CD4-positive, CD25-positive, alpha-beta regulatory T cell (primary cell): Measurements from ENCODE around the gene MYH14. TPM values are rescaled to one million over a fixed set of nuclear protein-coding genes. Genes with fewer than 3 reads are reported as not detected.
"Not testable (repeated sequence)": the region's sequence is repeated elsewhere in the genome, so short reads cannot be mapped to it uniquely, and the experiment has no call there.

ENCODE experiments used
- ATAC-seq, 2 donors: fragments of 150-1000 bp; cut with Tn5 transposase; one replicate each; pipeline ENCODE4 v1.10.0; 2021; ENCODE audit warnings: low read depth in 2 of 2, moderate number of reproducible peaks in 2 of 2, moderate library complexity in 1 of 2
- DNase-seq, 3 donors: peaks; one replicate each; pipeline versions ENCODE4 v3.0.0 to v3.0.0-alpha.2; 2012 to 2022; ENCODE audit warnings: mixed read lengths in 1 of 3
- H3K27ac ChIP-seq: one replicate; pipeline ENCODE4 v1.7.0; 2013; ENCODE audit warnings: mild to moderate bottlenecking, low read length; ENCODE audit not compliant: insufficient read depth, poor library complexity, severe bottlenecking
- H3K27me3 ChIP-seq: one replicate; pipeline ENCODE4 v1.7.0; 2013; ENCODE audit warnings: low read length; ENCODE audit not compliant: control insufficient read depth, insufficient read depth
- H3K36me3 ChIP-seq: one replicate; pipeline ENCODE4 v1.7.0; 2013; ENCODE audit warnings: mild to moderate bottlenecking, low read length, moderate library complexity; ENCODE audit not compliant: control insufficient read depth, insufficient read depth
- H3K4me1 ChIP-seq: 2 replicates; pipeline ENCODE4 v1.7.0; 2013; ENCODE audit warnings: mild to moderate bottlenecking, low read length; ENCODE audit not compliant: insufficient read depth, control insufficient read depth, poor library complexity, severe bottlenecking
- H3K4me3 ChIP-seq: one replicate; pipeline ENCODE4 v1.7.0; 2013; ENCODE audit warnings: low read depth, mild to moderate bottlenecking, low read length, moderate library complexity
- H3K9me3 ChIP-seq, 2 experiments: 1 replicate in 1 of 2; 2 replicates in 1 of 2; pipeline ENCODE4 v1.7.0; 2013; ENCODE audit warnings: low read length in 2 of 2, mild to moderate bottlenecking in 1 of 2, moderate library complexity in 1 of 2; ENCODE audit not compliant: control insufficient read depth in 2 of 2
- H3K27ac Mint-ChIP-seq, 3 donors: one replicate each; pipeline ENCODE4 v1.8.0; 2020 to 2022; ENCODE audit warnings: mild to moderate bottlenecking in 3 of 3, mixed read lengths in 3 of 3, moderate library complexity in 2 of 3
- H3K27me3 Mint-ChIP-seq: one replicate; pipeline ENCODE4 v1.8.0; 2022; ENCODE audit warnings: mild to moderate bottlenecking, mixed read lengths
- H3K36me3 Mint-ChIP-seq: one replicate; pipeline ENCODE4 v1.8.0; 2020; ENCODE audit warnings: mixed read lengths
- H3K4me1 Mint-ChIP-seq, 4 donors: one replicate each; pipeline ENCODE4 v1.8.0; 2020 to 2022; ENCODE audit warnings: mixed read lengths in 4 of 4, mild to moderate bottlenecking in 1 of 4
- H3K4me3 Mint-ChIP-seq, 4 donors: one replicate each; pipeline ENCODE4 v1.8.0; 2020 to 2022; ENCODE audit warnings: mild to moderate bottlenecking in 4 of 4, mixed read lengths in 4 of 4, moderate library complexity in 3 of 4
- H3K9me3 Mint-ChIP-seq, 7 donors: one replicate each; pipeline ENCODE4 v1.8.0; 2020 to 2022; ENCODE audit warnings: mixed read lengths in 7 of 7, mild to moderate bottlenecking in 3 of 7, moderate library complexity in 2 of 7
- polyA plus RNA-seq, 4 donors: library from polyadenylated mRNA; unstranded; fragments of 300-500 nt; fragmentation: Illumina TruSeq; gene quantifications; one replicate each; pipeline ENCODE4 v1.2.3, GENCODE V29; 2021
- total RNA-seq: library from RNA; stranded (reverse); gene quantifications from one replicate; pipeline ENCODE4 v1.2.3, GENCODE V29; 2022

The MYH14 gene
- total and polyA plus RNA-seq, 5 donors from 2014 or later: not detected

- H3K27me3 Mint-ChIP-seq: peaks cover 44% of the 10 kb centered on the region
- DNase-seq (no peak), ATAC-seq (no peak)
- peaks cover 64% of the 10 kb centered on the region for H3K4me1 ChIP-seq
- peaks cover 6% of the 10 kb centered on the region for H3K36me3 Mint-ChIP-seq
- H3K27ac Mint-ChIP-seq: no peak overlapping the region
- no peak overlapping the region for H3K4me3 Mint-ChIP-seq
- no peak overlapping the region for H3K27ac ChIP-seq
- H3K4me1 Mint-ChIP-seq: peaks cover 5 to 64% (median 45%) of the 10 kb centered on the region in 4 donors
- H3K36me3 ChIP-seq: no peaks in the 10 kb centered on the region
- peaks cover 0 to 16% of the 10 kb centered on the region in 2 experiments for H3K9me3 ChIP-seq
- no peak overlapping the region for H3K4me3 ChIP-seq
- H3K9me3 Mint-ChIP-seq: peaks cover 0 to 14% (median 2%) of the 10 kb centered on the region in 7 donors
- peaks cover 4% of the 10 kb centered on the region for H3K27me3 ChIP-seq
These were observed 124.9 kb downstream of the MYH14 start for GRCh38 chr19:50328224-50328872.

GRCh38 chr19:50328873-50329145 is 125.4 kb downstream of the MYH14 start:
- H3K36me3 ChIP-seq: no peaks in the 10 kb centered on the region
- no peak overlapping the region for H3K27ac ChIP-seq
- peaks cover 4% of the 10 kb centered on the region for H3K27me3 ChIP-seq
- peaks cover 5 to 69% (median 47%) of the 10 kb centered on the region in 4 donors for H3K4me1 Mint-ChIP-seq
- no peak for ATAC-seq
- no peak overlapping the region for H3K27ac Mint-ChIP-seq
- DNase-seq: no peak
- H3K4me3 Mint-ChIP-seq: peak overlapping the region; percentile 88 to 95 (median 90)
- peaks cover 6% of the 10 kb centered on the region for H3K36me3 Mint-ChIP-seq
- peaks cover 0 to 16% of the 10 kb centered on the region in 2 experiments for H3K9me3 ChIP-seq
- H3K4me3 ChIP-seq: no peak overlapping the region
- peaks cover 43% of the 10 kb centered on the region for H3K27me3 Mint-ChIP-seq
- H3K4me1 ChIP-seq: peaks cover 69% of the 10 kb centered on the region
- H3K9me3 Mint-ChIP-seq: peaks cover 0 to 14% (median 2%) of the 10 kb centered on the region in 7 donors

- Histone ChIP-seq H3K27me3 (peaks cover 4% of the 10 kb centered on the region), H3K27ac (peak within 1 kb of the TSS; percentile 43), H3K36me3 (no peaks in the 10 kb centered on the region), H3K4me3 (peak within 1 kb of the TSS; percentile 44), H3K4me1 (peaks cover 74% of the 10 kb centered on the region), H3K9me3 (peaks cover 0 to 16% of the 10 kb centered on the region in 2 experiments)
- H3K27me3 Mint-ChIP-seq: peaks cover 38% of the 10 kb centered on the region
- peak within 1 kb of the TSS; percentile 88 to 95 (median 90) for H3K4me3 Mint-ChIP-seq
- H3K9me3 Mint-ChIP-seq: peaks cover 0 to 14% (median 2%) of the 10 kb centered on the region in 7 donors
- DNase-seq: peak; percentile 93 to 99 (median 94)
- peaks cover 6% of the 10 kb centered on the region for H3K36me3 Mint-ChIP-seq
- peak within 1 kb of the TSS; percentile 67 to 95 (median 90) for H3K27ac Mint-ChIP-seq
- H3K4me1 Mint-ChIP-seq: peaks cover 5 to 74% (median 48%) of the 10 kb centered on the region in 4 donors
- ATAC-seq: peak; percentile 69
These were observed 125.9 kb downstream of the MYH14 start, which contains the start of gene KCNC3 for GRCh38 chr19:50329146-50329925. Gene KCNC3 (minus strand): TSS chr19:50329377. CDS start chr19:50329082, 295 bp downstream.

GRCh38 chr19:50329926-50330294 is 126.5 kb downstream of the MYH14 start:
- not testable (repeated sequence) for ATAC-seq, DNase-seq, H3K36me3 Mint-ChIP-seq, H3K27me3 ChIP-seq, H3K36me3 ChIP-seq
- peaks cover 74% of the 10 kb centered on the region for H3K4me1 ChIP-seq
- H3K4me3 ChIP-seq: peak overlapping the region; percentile 44
- H3K27ac ChIP-seq: peak overlapping the region; percentile 43
- Mint-ChIP-seq H3K27ac (peak overlapping the region in 2 of 3 donors; percentile 90 to 95), H3K9me3 (peaks cover 0 to 14% (median 0%) of the 10 kb centered on the region in 7 donors), H3K4me1 (peaks cover 5 to 70% (median 44%) of the 10 kb centered on the region in 4 donors), H3K4me3 (peak overlapping the region; percentile 88 to 95 (median 90)), H3K27me3 (peaks cover 32% of the 10 kb centered on the region)
- peaks cover 0 to 16% of the 10 kb centered on the region in 2 experiments for H3K9me3 ChIP-seq

- H3K9me3 Mint-ChIP-seq: peaks cover 0 to 14% (median 4%) of the 10 kb centered on the region in 7 donors
- peaks cover 4% of the 10 kb centered on the region for H3K27me3 ChIP-seq
These were observed 127.1 kb downstream of the MYH14 start for GRCh38 chr19:50330365-50331078.

GRCh38 chr19:50331221-50331993 is 128.0 kb downstream of the MYH14 start:
- Mint-ChIP-seq H3K27me3 (peaks cover 31% of the 10 kb centered on the region), H3K9me3 (peaks cover 0 to 14% (median 4%) of the 10 kb centered on the region in 7 donors), H3K27ac (peak overlapping the region; percentile 55 to 88 (median 84)), H3K36me3 (peaks cover 10% of the 10 kb centered on the region), H3K4me3 (peak overlapping the region; percentile 84 to 95 (median 86)), H3K4me1 (peaks cover 5 to 69% (median 42%) of the 10 kb centered on the region in 4 donors)
- peak overlapping the region; percentile 47 for H3K4me3 ChIP-seq
- ATAC-seq: no peak
- H3K36me3 ChIP-seq: no peaks in the 10 kb centered on the region
- H3K27me3 ChIP-seq: peaks cover 4% of the 10 kb centered on the region
- peak overlapping the region; percentile 60 for H3K27ac ChIP-seq
- H3K9me3 ChIP-seq: peaks cover 0 to 14% of the 10 kb centered on the region in 2 experiments
- DNase-seq: no peak
- H3K4me1 ChIP-seq: peaks cover 66% of the 10 kb centered on the region

More at GRCh38 chr19:50330365-50331078, 127.1 kb downstream of the MYH14 start:
- ATAC-seq (peak; percentile 33 to 36), DNase-seq (peak; percentile 81 to 91 (median 86))
- Histone ChIP-seq H3K9me3 (peaks cover 0 to 16% of the 10 kb centered on the region in 2 experiments), H3K27ac (peak overlapping the region; percentile 60), H3K4me1 (peaks cover 74% of the 10 kb centered on the region), H3K36me3 (no peaks in the 10 kb centered on the region), H3K4me3 (peak overlapping the region; percentile 37)
- peak overlapping the region in 2 of 3 donors; percentile 59 to 88 for H3K27ac Mint-ChIP-seq
- H3K4me1 Mint-ChIP-seq: peaks cover 5 to 72% (median 42%) of the 10 kb centered on the region in 4 donors
- peak overlapping the region; percentile 88 to 95 (median 90) for H3K4me3 Mint-ChIP-seq
- peaks cover 34% of the 10 kb centered on the region for H3K27me3 Mint-ChIP-seq
- H3K36me3 Mint-ChIP-seq: peaks cover 8% of the 10 kb centered on the region

GRCh38 chr19:50331994-50332243 is 128.5 kb downstream of the MYH14 start:
- peaks cover 0 to 12% (median 4%) of the 10 kb centered on the region in 7 donors for H3K9me3 Mint-ChIP-seq
- H3K27me3 Mint-ChIP-seq: peaks cover 26% of the 10 kb centered on the region
- H3K27me3 ChIP-seq: peaks cover 3% of the 10 kb centered on the region
- no peak for ATAC-seq
- peak overlapping the region; percentile 9 for H3K27ac ChIP-seq
- peaks cover 10% of the 10 kb centered on the region for H3K36me3 Mint-ChIP-seq
- H3K4me3 Mint-ChIP-seq: peak overlapping the region; percentile 63 to 95 (median 84)
- H3K36me3 ChIP-seq: no peaks in the 10 kb centered on the region
- H3K4me1 Mint-ChIP-seq: peaks cover 5 to 64% (median 39%) of the 10 kb centered on the region in 4 donors
- H3K9me3 ChIP-seq: peaks cover 0 to 14% of the 10 kb centered on the region in 2 experiments
- peak overlapping the region; percentile 47 for H3K4me3 ChIP-seq
- no peak for DNase-seq
- H3K27ac Mint-ChIP-seq: peak overlapping the region in 1 of 3 donors; percentile 88
- peaks cover 61% of the 10 kb centered on the region for H3K4me1 ChIP-seq
